ENCODE data around the gene ACOXL. TPM values are rescaled to one million over a fixed set of nuclear protein-coding genes. Genes with fewer than 3 reads are reported as not detected.
A peak's percentile ranks its signal among the peaks of the same experiment; 100 is the strongest.

ACOXL gene
- total and polyA plus RNA-seq, 10 of the 15 experiments (the other 5 are each of a cell fraction or from before 2014, with no cell fraction given), result 0.05 to 1.3 (median 0.71) TPM

DNA sequence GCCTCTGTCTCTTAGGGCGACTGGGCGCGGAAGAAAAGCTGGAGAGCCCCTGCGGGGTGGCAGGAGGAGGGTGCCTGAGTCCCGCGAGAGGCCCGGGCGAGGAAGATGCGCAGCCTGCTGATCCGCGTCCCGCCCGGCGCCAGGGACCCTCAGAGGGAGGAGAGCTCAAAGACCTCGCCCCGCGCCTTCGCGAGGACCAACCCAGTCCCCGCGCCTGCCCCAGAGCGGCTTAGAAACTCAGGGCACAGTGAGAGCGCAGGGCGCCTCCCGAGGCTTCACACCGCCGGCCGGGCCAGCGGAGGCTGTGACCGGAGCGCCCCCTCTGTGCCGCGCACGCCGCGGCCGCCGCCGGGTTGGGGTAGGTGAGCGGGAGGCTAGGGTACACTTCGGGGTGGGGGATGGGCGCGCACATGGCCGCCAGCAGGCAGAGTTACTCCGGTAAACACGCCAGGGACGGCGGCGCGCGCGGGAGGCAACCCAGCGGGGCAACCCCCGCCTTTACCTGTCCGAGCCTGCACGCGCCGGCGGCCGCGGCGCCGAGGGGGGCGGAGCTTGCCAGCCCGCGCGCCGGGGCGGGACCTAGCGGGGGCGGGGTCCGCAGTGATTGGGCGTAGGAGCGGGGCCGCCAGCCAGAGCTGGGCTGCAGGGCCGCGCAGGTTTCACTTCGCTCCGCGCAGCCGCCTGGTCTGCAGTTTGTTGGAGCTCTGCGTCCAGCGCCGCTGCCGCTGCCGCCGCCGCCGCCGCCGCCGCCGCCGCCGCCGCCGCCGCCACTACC lies 388.1 kb downstream of the ACOXL start, which contains the start of gene BCL2L11:
TSS of gene BCL2L11 (plus strand) at position 662 of the 775 bp plus-strand sequence. CDS start 2,832 bp downstream, outside the sequence.
- no TSS peak for BruUV-seq (replicated peaks)
- intact Hi-C loops (cut with micrococcal nuclease; ENCODE audit: unreplicated experiment) (loop anchor here (2.0 to 10.0 kb wide), 2 partner anchors 74 to 334 kb away; no protein-coding TSS in a partner anchor), in situ Hi-C loops (cut with MboI) (no loop called here)
- H2AFZ ChIP-seq (ENCODE audit: control insufficient read depth, low read depth, low read length), result peak within 1 kb of the TSS; percentile 68
- ChIA-PET CTCF (interaction anchor here (0.7 to 1.6 kb wide), 8 partner anchors 10 to 91 kb away, joined by 3 to 6 read pairs (median 3); no protein-coding TSS in a partner anchor), POLR2A (interaction anchor here (0.8 to 1.5 kb wide), 11 partner anchors 48 to 313 kb away, joined by 3 to 12 read pairs (median 4); no protein-coding TSS in a partner anchor), SMC1A (ENCODE audit: uncharacterized antibody, unreplicated experiment) (interaction anchor here (0.8 to 2.6 kb wide), 7 partner anchors 43 to 308 kb away, joined by 3 to 10 read pairs (median 3); no protein-coding TSS in a partner anchor), RAD21 (ENCODE audit: unreplicated experiment) (interaction anchor here (0.6 to 2.4 kb wide), 23 partner anchors 8 to 308 kb away, joined by 3 to 41 read pairs (median 4); no protein-coding TSS in a partner anchor)
- H3K27me3 ChIP-seq (replicated peaks in 1 of 2; ENCODE audit: control insufficient read depth in 2 of 2, insufficient read depth in 2 of 2, low read length in 1 of 2), result peaks cover 7 to 29% of the 10 kb centered on the region in 2 experiments
- H3K4me1 ChIP-seq (ENCODE audit: control insufficient read depth, insufficient read depth, low read length), result peaks cover 37% of the 10 kb centered on the region
- peak within 1 kb of the TSS; percentile 53; the same call in 1 of the 2 replicates for H3K9ac ChIP-seq (ENCODE audit: control insufficient read depth, insufficient read depth, low read length)
- DNase-seq (ENCODE audit: low read depth, low spot score) (no peak), ATAC-seq (peak; percentile 66), FAIRE-seq (no peak)
- peaks cover 12% of the 10 kb centered on the region for H3K79me2 ChIP-seq (ENCODE audit: control insufficient read depth, insufficient read depth, low read length)
- no peaks in the 10 kb centered on the region; the same call in 2 of the 3 replicates for H3K9me3 ChIP-seq (replicated peaks; ENCODE audit: control insufficient read depth, insufficient read depth, low read length)
- H3K27ac ChIP-seq (ENCODE audit: control insufficient read depth, insufficient read depth), result no peak within 1 kb of the TSS
- H3K36me3 ChIP-seq (ENCODE audit: control insufficient read depth in 2 of 2, insufficient read depth in 2 of 2, low read length in 1 of 2), result peaks cover 0 to 4% of the 10 kb centered on the region in 2 experiments; a peak in 2 of 4 replicates
- H4K20me1 ChIP-seq (ENCODE audit: control insufficient read depth, insufficient read depth), result no peaks in the 10 kb centered on the region; the same call in 1 of the 2 replicates
- H3K4me3 ChIP-seq, result peak within 1 kb of the TSS; percentile 80
- H3K4me2 ChIP-seq (ENCODE audit: control insufficient read depth, insufficient read depth), result peak within 1 kb of the TSS; percentile 81
- WGBS (ENCODE audit: insufficient coverage, insufficient replicate concordance, low lambda C conversion rate, missing lambda C conversion rate), result under 1% methylated on average over 39 of the region's 98 CpGs
- TF ChIP-seq CREB1 (IDR thresholded peaks at IDR 0.05; ENCODE audit: low read depth) (no peak), SMARCA5 (IDR thresholded peaks at IDR 0.05) (peak; percentile 91), ZBTB40 (IDR thresholded peaks at IDR 0.05; ENCODE audit: borderline replicate concordance) (no peak), ZNF687 (IDR thresholded peaks at IDR 0.05) (peak; percentile 71), STAT1 (conservative IDR thresholded peaks at IDR 0.05) (0 out of 2 replicates have a peak, but pooled peaks have one; percentile 21), CREM (IDR thresholded peaks at IDR 0.05; ENCODE audit: low read depth) (no peak), ZNF24 (IDR thresholded peaks at IDR 0.05) (0 out of 2 replicates have a peak, but pooled peaks have one; percentile 24), SP1 (IDR thresholded peaks at IDR 0.05; ENCODE audit: low read depth, low read length) (peak; percentile 32)
- TF ChIP-seq, protein P1, sequence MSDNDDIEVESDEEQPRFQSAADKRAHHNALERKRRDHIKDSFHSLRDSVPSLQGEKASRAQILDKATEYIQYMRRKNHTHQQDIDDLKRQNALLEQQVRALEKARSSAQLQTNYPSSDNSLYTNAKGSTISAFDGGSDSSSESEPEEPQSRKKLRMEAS (IDR thresholded peaks at IDR 0.05; ENCODE audit: low read depth, low read length), result peak; percentile 39
- TF ChIP-seq, protein P2, sequence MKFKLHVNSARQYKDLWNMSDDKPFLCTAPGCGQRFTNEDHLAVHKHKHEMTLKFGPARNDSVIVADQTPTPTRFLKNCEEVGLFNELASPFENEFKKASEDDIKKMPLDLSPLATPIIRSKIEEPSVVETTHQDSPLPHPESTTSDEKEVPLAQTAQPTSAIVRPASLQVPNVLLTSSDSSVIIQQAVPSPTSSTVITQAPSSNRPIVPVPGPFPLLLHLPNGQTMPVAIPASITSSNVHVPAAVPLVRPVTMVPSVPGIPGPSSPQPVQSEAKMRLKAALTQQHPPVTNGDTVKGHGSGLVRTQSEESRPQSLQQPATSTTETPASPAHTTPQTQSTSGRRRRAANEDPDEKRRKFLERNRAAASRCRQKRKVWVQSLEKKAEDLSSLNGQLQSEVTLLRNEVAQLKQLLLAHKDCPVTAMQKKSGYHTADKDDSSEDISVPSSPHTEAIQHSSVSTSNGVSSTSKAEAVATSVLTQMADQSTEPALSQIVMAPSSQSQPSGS (IDR thresholded peaks at IDR 0.05; ENCODE audit: low read length), result no peak

Measured in GM12878 (cell line).